DND-41 (cell line): ENCODE measurements around the gene FBXL20.

ENCODE experiments used
- ATAC-seq: fragments of 200-7000 bp; cut with Tn5 transposase; 3 replicates; pipeline ENCODE4 v1.9.1; 2021; ENCODE audit warnings: low read depth; ENCODE audit not compliant: insufficient read depth
- DNase-seq: peaks from one replicate; pipeline ENCODE4 v3.0.0-alpha.2; 2020
- H2AFZ ChIP-seq: 2 replicates; pipeline ENCODE4 v1.6.0; 2012; ENCODE audit warnings: low read depth, low read length
- H3K27ac ChIP-seq: 2 replicates; pipeline ENCODE4 v1.5.1; 2012; ENCODE audit warnings: low read length, inconsistent platforms
- H3K27me3 ChIP-seq: fragments of 200-600 bp; sonication (generic); 2 replicates; pipeline ENCODE4 v1.6.0; 2012; ENCODE audit warnings: low read length, mild to moderate bottlenecking, inconsistent platforms; ENCODE audit not compliant: insufficient read depth, poor library complexity
- H3K36me3 ChIP-seq: 2 replicates; pipeline ENCODE4 v1.5.1; 2012; ENCODE audit warnings: low read length, inconsistent platforms; ENCODE audit not compliant: insufficient read depth
- H3K4me1 ChIP-seq: 2 replicates; pipeline ENCODE4 v1.5.1; 2012; ENCODE audit warnings: mild to moderate bottlenecking, low read length; ENCODE audit not compliant: insufficient read depth
- H3K4me2 ChIP-seq: 2 replicates; pipeline ENCODE4 v1.6.0; 2012; ENCODE audit warnings: mild to moderate bottlenecking, moderate library complexity, low read length, inconsistent platforms; ENCODE audit not compliant: insufficient read depth
- H3K4me3 ChIP-seq, 2 experiments: fragments of 200-600 bp in 1 of 2; shearing (Covaris generic) in 1 of 2; 2 replicates each; pipeline ENCODE4 v1.5.1; 2012 to 2016; ENCODE audit warnings: inconsistent platforms in 2 of 2, low read length in 2 of 2, mild to moderate bottlenecking in 2 of 2, low read depth in 1 of 2, moderate library complexity in 1 of 2
- H3K79me2 ChIP-seq: 2 replicates; pipeline ENCODE4 v1.6.0; 2012; ENCODE audit warnings: low read length, inconsistent platforms; ENCODE audit not compliant: insufficient read depth
- H3K9ac ChIP-seq: 2 replicates; pipeline ENCODE4 v1.6.0; 2012; ENCODE audit warnings: low read depth, mild to moderate bottlenecking, inconsistent platforms, low read length, moderate library complexity
- H3K9me3 ChIP-seq: 2 replicates; pipeline ENCODE4 v1.5.1; 2012; ENCODE audit warnings: low read length, moderate library complexity, mild to moderate bottlenecking, inconsistent platforms; ENCODE audit not compliant: insufficient read depth, severe bottlenecking
- H4K20me1 ChIP-seq: 2 replicates; pipeline ENCODE4 v1.6.0; 2012; ENCODE audit warnings: low read length; ENCODE audit not compliant: insufficient read depth
- EZH2 ChIP-seq: IDR thresholded peaks from 3 replicates; pipeline ENCODE4 v1.6.1; 2012; ENCODE audit warnings: borderline replicate concordance, low read depth, mild to moderate bottlenecking, moderate library complexity, low read length, inconsistent platforms; ENCODE audit not compliant: severe bottlenecking
- TF ChIP-seq, protein P1 (sequence below): IDR thresholded peaks from 2 replicates; pipeline ENCODE4 v1.5.1; 2012; ENCODE audit warnings: borderline replicate concordance, low read length, moderate library complexity, mild to moderate bottlenecking; ENCODE audit not compliant: poor library complexity, severe bottlenecking; ENCODE audit errors: extremely low read depth

Gene FBXL20

DNA sequence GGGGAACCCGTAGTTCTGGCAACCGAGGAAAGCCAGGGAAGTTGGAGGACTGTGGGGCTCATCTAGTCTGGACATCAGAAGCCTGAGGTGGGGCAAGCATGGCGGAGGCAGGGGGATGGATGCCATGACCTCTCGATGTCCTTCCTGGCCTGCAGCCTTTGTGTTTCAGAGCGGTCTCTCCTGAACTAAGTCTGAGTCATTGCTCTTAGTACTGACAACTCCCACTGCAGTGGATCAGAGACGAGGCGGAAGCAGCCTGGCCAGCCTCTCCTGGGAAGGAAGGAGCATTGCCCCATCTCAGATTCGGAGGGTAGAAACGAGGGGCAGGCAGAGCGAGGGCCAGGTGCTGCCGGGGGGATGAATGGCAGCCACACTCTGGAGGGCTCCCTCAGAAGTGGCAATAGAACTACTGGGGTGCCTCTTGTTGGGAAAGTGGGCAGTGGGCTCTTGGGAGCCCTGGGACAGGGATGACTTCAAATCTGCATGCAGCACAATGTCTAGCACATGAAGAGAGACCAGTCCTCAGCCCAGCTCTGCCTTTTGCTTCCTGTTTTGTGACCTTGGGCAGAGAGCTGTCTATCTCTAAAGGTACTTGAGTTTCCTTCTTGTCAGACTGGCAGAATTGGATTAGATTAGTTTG is 172.0 kb downstream of the FBXL20 start:
- DNase-seq (no peak), ATAC-seq (no peak)
- H3K9ac ChIP-seq: no peak overlapping the region
- no peaks in the 10 kb centered on the region for H3K36me3 ChIP-seq
- no peak overlapping the region for H2AFZ ChIP-seq
- H3K4me1 ChIP-seq: peaks cover 16% of the 10 kb centered on the region
- no peaks in the 10 kb centered on the region for H3K9me3 ChIP-seq
- no peaks in the 10 kb centered on the region for H3K79me2 ChIP-seq
- H3K4me3 ChIP-seq: no peak overlapping the region
- H3K27me3 ChIP-seq: no peaks in the 10 kb centered on the region
- TF ChIP-seq, protein P1, sequence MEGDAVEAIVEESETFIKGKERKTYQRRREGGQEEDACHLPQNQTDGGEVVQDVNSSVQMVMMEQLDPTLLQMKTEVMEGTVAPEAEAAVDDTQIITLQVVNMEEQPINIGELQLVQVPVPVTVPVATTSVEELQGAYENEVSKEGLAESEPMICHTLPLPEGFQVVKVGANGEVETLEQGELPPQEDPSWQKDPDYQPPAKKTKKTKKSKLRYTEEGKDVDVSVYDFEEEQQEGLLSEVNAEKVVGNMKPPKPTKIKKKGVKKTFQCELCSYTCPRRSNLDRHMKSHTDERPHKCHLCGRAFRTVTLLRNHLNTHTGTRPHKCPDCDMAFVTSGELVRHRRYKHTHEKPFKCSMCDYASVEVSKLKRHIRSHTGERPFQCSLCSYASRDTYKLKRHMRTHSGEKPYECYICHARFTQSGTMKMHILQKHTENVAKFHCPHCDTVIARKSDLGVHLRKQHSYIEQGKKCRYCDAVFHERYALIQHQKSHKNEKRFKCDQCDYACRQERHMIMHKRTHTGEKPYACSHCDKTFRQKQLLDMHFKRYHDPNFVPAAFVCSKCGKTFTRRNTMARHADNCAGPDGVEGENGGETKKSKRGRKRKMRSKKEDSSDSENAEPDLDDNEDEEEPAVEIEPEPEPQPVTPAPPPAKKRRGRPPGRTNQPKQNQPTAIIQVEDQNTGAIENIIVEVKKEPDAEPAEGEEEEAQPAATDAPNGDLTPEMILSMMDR: no peak
- TF ChIP-seq EZH2: no peak
- no peak overlapping the region for H3K27ac ChIP-seq
- no peak overlapping the region for H3K4me2 ChIP-seq
- H4K20me1 ChIP-seq: peaks cover 9% of the 10 kb centered on the region; the same call in 1 of the 2 replicates

DNA sequence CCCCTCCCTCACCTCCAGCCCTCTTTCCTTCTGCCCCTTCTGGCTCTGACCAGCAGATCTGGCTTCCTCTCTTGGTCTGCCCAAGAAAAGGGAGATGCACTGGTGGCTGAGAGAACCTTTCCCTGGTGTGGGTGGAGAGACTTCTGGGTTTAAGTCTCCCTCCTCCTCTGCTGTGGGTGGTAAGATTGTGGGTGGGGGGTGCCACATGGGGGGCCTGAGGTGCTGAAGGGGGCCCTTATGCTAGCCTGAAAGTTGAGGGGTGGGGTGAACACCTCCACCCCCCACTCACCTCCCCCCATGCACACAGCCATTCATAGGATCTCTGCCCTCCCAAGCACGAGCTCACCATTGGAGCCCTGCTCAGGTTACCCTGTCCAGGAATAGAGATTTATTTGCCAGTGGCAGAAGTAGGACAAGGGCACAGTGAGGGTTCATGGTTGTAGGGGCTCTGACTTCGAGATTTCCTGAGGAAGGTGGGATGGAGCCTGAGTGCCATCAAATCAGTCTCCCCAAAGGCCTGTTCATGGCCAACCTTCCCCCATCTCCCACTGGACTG is 174.0 kb downstream of the FBXL20 start:
- no peak for ATAC-seq
- H3K79me2 ChIP-seq: no peaks in the 10 kb centered on the region
- no peaks in the 10 kb centered on the region for H3K9me3 ChIP-seq
- peaks cover 16% of the 10 kb centered on the region; the same call in 1 of the 2 replicates for H4K20me1 ChIP-seq
- no peak overlapping the region for H3K4me3 ChIP-seq
- TF ChIP-seq EZH2: no peak
- TF ChIP-seq, protein P1: no peak
- no peaks in the 10 kb centered on the region for H3K36me3 ChIP-seq
- H3K4me2 ChIP-seq: no peak overlapping the region
- H2AFZ ChIP-seq: no peak overlapping the region
- H3K9ac ChIP-seq: no peak overlapping the region
- H3K27me3 ChIP-seq: no peaks in the 10 kb centered on the region
- no peak for DNase-seq
- no peak overlapping the region for H3K27ac ChIP-seq
- peaks cover 16% of the 10 kb centered on the region for H3K4me1 ChIP-seq

DNA sequence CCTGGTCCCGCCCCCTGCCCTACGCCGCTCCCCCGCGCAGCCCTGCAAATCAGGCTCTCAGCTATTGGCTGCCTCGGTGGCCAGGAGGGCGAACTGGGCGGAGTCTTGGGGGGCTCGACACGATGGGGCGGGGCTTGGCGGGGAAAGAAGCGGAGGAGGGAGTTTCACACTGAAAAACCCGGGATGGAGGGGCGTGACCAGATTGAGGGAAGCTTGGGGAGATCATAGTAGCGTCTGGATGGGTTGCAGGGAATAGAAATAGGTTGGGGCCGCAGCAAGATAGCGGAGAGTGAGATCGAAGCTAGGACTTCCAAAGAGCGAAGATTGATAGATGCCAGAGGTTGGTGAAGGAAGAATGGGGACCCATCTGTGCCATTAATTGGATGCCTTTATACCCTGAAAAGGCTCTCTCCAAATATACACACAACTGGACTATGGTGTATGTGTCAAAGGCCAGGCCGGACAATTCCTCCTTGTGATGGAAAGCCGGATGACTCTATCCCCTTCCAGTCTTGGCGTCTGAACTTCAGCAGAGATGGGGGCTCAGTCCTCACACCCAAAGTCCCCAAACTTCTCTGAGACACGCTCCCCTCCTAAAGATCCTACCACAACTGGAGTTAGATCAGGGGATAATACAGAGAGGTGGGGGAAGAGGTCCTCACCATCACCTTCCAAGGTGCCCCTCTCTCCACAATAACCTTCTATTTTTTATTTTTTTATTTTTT is 175.3 kb downstream of the FBXL20 start:
- Histone ChIP-seq H3K9ac (no peak overlapping the region), H3K36me3 (no peaks in the 10 kb centered on the region), H4K20me1 (peaks cover 8% of the 10 kb centered on the region; the same call in 1 of the 2 replicates), H3K79me2 (no peaks in the 10 kb centered on the region), H3K4me1 (peaks cover 2% of the 10 kb centered on the region), H2AFZ (no peak overlapping the region), H3K9me3 (no peaks in the 10 kb centered on the region), H3K27ac (no peak overlapping the region), H3K4me2 (no peak overlapping the region), H3K27me3 (no peaks in the 10 kb centered on the region), H3K4me3 (no peak overlapping the region)
- DNase-seq (no peak), ATAC-seq (no peak)
- TF ChIP-seq, protein P1: no peak
- TF ChIP-seq EZH2: no peak
